T1000 (cell line): ENCODE data around the gene LRRC49.
"Not testable (repeated sequence)": the region's sequence is repeated elsewhere in the genome, so short reads cannot be mapped to it uniquely, and the experiment has no call there.

Experiments used
- DNase-seq: peaks from one replicate; lab custom pipeline; 2025; ENCODE audit warnings: mixed read lengths; lab: John Stamatoyannopoulos, UW

LRRC49 gene

DNA sequence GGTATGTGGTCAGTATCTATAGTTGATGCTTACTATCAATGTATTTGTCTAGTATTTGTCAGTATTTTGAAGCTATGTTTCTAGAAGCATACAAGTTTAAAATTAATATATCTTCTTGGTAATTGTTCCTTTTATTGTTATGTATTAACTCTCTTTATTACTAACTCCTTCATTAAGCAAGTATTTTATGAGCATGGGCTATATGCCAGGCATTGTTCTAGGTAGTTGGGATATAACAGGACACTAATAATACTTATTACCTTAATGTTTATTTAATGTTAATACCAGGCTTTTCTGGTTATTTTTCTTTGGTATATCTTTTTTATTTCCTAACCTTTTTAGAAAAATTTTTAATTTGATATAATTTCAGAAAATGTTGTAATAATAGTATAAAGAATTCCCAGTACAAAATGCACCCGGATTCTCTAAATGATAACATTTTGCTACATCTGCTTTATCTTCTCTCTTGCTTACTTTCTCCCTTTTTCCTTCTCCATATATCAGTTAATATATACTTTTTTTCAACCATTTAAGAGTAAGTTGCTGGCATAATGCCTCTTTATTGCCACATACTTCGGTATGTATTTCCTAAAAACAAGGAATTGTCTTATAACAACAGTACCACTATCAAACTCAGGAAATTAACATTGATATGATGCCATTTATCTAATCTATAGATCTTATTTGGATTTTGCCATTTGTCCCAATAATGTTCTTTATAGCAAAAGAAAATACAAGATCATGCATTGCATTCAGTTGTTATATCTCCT lies 30.9 kb downstream of the LRRC49 start:
- DNase-seq: no peak

DNA sequence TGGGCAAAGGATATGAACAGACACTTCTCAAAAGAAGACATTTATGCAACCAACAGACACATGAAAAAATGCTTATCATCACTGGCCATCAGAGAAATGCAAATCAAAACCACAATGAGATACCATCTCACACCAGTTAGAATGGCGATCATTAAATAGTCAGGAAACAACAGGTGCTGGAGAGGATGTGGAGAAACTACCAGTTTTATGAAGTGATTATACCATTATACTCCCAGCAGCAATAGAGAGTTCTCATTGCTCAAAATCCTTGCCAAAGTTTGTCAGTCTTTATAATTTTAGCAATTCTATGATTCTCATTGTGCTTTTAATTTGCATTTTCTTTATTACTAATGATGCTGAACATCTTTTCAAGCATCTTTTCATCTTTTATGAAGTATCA lies 34.3 kb downstream of the LRRC49 start:
- not testable (repeated sequence) for DNase-seq

DNA sequence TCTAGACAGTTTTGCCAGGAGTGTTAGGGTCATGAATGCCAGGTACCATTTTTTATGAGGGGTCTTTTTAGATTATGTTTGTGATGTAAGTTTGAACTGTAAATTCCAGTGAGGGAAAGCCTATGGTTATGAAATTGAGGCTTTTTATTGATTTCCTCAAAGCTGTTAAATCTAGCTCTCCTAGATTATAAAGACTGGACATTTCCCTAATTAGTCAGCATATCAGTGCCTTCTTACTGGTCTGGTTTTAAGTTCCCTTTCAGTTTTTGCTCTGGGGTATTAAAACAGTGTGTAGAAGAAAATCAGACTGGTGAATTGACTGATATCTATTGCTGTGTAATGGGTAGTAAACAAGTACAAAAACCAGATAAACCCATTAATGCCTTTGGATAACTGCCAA lies 39.2 kb downstream of the LRRC49 start:
- no peak for DNase-seq

DNA sequence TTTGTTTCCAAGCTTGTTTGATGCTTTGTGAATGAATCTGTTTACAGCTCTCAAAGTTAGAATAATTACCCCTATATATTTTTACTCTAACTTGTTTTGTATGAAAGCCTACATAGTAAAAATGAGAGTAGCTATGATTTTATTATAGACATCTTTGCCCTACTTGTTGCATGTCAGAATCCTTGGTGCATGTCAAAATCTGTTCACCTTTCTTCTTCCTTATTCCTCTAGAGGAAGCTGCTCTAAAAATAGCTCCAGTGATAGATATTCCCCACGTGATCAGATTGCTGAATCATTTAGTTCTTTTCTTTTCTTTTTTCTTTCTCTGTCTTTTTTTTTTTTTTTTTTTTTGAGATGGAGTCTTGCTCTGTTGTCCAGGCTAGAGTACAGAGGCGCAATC lies 39.8 kb downstream of the LRRC49 start:
- no peak for DNase-seq

DNA sequence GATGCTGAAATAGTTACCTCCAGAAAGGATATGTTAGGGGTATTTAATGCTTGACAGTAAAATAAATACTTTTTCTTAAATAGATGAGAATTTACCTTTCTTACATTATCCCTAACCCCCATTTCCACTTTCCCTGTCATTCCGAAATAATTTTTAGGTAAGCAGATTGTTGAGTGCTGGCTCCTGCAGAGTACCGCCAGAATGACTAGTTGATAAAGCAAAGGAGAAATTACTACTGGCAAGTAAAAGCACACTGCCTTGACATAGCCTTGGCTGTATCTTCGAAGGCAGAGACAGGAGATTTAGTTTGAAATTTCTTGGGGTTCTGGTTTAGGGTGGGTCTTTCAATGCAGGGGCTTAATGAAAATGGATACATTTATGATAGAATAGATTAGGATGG lies 40.8 kb downstream of the LRRC49 start:
- no peak for DNase-seq

DNA sequence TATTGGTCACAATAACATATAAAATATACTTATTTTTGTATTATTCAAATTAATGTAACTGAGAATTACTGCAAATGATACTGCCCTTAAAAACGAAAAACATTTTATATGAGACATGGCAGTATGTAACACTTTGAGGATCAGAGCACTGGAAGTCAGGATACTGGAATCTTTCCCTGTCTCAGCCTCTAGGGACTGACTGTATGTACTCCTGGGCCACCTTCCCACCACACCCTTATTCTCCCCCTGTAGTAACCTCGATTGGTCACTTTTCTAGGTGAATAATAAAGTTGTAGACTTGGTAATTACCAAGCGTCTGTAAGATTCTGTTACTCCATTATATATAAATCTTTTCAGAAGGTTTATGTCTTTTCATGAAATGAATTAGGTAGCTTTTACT lies 43.0 kb downstream of the LRRC49 start:
- DNase-seq: no peak

DNA sequence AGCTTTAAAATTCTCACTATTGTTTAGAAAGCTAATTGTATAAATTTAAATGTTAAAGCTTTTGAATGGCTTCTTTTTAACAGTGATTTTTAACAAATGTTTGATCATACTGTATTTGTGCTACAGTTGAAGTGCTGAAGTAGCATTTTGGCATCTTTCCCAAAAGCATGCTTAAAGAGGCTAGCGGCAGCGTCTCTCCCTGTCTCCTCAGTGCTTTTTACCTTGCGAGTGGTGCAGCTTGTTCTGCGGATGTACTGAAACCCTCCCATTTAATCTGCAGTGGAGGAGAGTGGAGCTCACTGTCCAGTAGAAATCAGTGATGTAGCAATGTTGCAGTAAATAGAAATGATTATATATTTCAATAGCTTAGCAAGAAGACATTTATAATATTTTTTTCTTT lies 43.7 kb downstream of the LRRC49 start:
- no peak for DNase-seq

DNA sequence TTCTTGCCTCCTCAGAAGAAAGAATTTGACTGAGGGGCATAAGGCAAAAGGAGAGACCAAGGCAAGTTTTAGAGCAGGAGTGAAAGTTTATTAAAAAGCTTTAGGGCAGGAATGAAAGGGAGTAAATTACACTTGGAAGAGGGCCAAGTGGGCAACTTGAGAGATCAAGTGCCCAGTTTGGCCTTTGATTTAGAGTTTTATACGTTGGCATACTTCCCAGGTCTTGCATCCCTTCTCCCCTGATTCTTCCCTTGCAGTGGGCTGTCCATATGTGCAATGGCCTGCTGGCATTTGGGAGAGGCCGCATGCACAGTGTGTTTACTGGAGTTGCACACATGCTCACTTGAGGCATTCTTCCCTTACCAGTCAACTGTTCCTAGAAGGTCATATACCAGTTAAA lies 50.7 kb downstream of the LRRC49 start:
- not testable (repeated sequence) for DNase-seq

DNA sequence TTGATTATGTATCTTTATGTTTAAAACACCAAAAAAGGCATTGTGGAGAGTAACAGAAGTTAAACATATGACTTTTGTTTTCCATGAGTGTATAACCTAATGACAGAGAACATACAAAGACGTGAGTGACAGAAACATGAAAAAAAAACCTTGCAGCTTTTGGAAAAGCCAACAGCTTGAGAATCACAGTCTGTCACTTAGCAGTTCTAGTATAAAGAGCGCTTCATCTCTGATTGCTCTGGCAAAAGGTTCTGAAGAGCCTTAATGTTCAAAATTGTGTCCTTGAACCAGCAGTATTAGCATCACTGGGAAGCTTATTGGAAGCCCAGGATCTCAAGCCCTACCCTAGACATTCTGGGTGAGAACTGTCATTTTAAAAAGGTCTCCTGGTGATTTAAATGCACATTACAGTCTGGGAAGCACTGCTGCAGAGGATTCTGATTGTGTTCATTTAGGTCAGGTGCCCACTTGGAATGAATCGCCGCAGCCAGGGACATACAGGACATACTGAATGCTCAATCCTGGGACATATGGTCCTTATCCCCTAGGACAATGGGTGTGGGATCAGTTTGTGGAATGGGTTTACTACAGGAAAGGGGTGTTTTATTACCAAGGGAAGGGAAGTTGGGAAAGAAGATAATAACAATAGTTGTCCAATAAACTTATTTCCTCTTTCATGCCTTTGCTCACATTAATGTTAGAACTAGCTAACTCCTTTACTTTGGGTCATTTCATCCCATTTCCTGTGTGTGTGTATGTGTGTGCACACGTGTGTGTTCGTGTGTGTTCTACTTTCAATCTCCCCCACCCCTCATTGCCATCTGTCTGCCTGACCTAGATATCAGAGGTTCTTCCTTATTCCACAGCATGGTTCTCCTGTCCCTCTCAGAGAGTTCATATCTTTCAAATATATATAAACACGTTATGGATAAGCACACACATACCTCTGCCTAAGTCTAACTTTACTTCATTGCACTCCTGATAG lies 55.0 kb downstream of the LRRC49 start:
- DNase-seq: no peak

DNA sequence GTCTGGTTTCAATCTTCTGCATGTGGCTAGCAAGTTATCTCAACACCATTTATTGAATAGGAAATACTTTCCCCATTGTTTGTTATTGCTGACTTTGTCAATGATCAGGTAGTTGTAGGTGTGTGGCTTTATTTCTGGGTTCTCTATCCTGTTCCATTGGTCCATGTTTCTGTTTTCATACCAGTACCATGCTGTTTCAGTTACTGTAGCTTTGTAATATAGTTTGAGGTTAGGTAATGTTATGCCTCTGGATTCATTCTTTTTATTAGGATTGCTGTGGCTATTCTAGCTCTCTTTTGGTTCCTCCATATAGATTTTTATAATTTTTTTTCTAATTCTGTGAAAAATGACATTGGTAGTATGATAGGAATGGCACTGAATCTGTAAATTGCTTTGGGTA lies 58.3 kb downstream of the LRRC49 start:
- no peak for DNase-seq

DNA sequence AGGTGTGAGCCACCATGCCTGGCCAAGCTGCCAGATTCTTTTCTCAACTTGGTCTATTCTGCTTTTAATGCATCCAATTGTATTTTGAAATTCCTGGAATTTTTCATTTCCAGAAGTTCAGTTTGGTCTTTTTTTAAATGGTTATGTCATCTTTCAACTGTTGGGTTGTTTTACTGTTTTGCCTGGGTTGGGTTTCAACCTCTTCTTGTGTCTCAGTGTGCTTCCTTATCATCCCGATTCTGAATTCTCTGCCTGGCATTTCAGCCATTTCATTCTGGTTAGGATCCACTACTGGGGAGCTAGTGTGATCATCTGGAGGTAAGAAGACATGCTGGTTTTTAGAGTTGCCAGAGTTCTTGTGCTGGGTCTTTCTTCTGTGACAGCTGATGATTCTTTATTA lies 61.5 kb downstream of the LRRC49 start:
- DNase-seq: no peak

DNA sequence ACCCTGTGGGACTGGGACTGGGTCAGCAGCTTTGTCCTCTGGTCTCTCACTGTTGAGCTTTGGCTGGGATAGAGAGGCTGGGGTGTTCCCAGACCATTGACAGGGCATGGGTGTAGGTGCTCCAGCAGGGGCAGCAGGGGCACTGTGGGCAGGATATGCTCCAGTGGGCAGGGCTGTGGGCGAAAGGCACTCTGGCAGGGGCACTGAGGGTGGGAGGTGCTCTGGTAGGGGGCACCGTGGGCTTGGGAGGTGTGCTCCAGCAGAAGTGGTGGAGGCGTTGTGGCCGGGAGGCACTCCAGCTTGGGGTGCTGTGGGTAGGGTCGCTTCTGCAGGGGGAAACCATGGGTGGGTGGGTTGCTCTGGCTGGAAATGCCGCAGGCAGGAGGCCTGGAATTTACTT lies 62.1 kb downstream of the LRRC49 start:
- no peak for DNase-seq

DNA sequence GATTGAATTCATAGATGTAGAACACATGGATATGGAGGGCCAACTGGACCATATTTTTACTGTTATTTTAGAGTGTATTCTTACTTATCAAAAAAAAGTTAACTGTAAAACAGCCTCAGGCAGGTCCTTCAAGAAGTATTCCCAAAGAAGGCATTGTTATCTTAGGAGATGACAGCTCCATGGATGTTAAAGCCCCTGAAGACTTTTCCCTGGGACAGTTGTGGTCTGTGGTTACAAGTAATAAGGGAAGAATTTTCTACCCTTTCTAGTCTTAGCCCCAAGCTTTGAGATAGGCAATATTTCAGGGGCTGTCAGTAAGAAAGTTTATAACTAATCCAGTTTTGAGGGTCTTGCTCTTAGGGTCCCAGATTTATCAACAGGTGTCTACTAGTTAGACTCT lies 62.5 kb downstream of the LRRC49 start:
- DNase-seq: no peak

DNA sequence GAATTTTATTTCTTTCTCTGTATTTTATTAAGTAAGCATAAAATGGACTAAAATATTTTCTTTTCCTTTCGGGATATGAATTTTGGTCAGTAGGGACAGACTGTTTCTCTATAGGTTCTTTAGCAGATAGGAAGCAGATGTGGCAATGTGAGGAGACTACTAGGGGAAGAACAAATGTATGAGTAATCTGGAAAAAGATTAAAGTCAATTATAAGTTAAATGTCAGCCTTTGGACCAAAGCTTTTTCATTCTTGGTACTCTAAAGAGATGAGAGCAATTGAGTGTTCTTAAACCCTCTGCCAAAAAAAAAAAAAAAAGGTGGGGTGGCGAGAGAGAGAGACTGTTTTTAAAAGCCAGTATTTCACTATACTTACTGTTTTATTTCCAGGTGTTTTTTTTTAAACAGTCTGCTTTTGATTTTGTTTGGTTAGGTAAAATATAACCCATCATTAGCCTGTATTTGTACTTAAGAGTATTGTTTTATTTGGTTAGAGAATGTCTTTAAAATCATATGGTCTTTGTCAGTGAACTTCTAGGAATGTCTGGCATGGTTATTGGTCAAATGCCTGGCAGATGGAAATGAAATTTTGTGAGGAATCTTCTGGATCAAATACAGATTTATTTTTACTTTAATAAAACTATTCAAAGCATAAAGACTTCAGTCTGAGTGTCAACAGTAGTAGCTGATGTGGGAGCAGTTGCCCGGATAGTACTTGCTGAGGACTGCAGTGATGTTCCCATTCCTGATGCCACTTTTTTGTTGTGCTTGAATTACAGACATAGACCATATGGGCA lies 63.8 kb downstream of the LRRC49 start:
- DNase-seq: no peak

DNA sequence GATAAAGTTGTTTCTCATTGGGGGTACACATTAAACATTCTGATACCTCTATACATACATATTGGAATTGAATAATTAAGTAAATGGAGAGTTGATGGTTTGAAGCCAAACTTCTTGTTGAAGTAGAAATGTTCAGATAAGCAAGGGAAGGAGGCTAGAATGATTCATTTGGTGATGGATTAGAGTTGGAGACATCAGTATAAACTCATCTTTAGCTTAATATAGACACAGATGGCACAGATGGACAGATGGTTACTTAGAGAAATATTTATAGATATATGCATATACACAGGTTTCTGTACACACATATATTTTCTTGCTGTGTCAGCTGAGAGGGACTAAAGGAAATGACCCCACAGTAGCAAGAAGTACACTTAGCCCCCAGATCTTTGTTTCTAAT lies 69.5 kb downstream of the LRRC49 start:
- DNase-seq: no peak

DNA sequence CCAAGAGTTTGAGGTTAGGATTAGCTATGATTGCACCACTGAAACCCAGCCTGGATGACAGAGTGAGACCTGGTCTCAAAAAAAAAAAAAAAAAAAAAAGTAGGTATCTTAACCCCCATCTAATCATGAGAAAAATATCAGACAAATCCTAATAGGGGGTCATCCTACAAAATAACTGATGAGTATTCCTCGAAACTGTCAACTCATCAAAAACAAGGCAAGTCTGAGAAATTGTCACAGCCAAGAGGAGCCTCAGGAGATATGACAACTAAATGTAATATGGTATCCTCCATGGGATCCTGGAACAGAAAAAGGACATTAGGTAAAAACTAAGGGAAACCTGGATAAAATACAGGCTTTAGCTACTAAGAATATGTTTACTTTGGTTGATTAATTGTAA lies 70.6 kb downstream of the LRRC49 start:
- DNase-seq: no peak

DNA sequence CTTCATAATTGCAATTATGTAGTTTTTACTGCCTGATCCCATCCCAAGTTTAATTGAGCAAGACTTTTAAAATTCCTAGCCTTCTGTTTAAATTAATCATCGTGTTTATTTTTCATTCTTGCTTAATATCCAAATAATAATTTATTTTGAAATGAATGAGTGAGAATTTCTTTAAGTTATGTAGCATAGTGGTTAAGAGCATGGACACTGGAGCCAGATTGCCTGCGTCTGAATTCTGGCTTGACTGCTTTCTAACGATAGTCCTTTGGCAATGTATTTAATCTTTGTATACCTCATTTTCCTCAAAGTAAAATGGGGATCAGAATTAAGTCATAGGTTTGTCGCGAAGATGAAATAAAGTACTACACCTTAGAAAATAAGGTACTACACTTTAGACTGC lies 71.4 kb downstream of the LRRC49 start:
- no peak for DNase-seq

DNA sequence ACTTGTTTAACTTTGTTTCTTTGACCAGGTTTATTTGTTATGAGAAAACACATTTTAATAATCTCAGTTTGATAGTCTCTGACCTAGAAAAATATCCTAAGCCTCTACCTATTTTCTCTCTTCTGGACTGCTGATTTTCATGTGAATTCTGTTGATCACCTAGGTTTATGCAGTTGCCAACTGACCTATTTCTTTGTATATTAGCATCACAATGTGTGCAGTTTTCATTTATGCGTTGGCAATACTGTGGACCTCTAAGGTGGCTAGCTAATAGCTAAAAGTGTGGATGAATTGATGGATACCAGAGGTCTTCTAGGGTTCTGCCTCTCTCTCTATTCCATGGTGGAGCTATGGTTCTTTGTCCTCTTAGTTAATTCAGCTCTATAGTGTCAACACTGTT lies 72.1 kb downstream of the LRRC49 start:
- DNase-seq: no peak

DNA sequence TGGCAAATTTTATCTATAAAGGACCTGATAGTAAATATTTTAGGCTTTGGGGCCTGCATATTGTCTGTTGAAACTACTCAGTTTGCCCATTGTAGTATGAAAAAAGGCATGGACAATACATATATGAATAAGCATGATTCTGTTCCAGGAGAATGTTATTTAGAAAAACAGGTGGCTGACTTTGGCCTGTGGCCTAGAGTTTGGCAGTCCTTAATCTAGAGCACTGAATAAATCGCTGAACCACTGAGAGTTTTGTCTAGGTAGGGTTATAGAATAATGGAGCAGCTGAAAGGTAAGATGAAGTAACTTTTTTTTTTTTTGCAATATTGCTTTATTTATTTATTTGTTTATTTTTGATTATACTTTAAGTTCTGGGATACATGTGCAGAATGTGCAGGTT lies 75.0 kb downstream of the LRRC49 start:
- DNase-seq: no peak

DNA sequence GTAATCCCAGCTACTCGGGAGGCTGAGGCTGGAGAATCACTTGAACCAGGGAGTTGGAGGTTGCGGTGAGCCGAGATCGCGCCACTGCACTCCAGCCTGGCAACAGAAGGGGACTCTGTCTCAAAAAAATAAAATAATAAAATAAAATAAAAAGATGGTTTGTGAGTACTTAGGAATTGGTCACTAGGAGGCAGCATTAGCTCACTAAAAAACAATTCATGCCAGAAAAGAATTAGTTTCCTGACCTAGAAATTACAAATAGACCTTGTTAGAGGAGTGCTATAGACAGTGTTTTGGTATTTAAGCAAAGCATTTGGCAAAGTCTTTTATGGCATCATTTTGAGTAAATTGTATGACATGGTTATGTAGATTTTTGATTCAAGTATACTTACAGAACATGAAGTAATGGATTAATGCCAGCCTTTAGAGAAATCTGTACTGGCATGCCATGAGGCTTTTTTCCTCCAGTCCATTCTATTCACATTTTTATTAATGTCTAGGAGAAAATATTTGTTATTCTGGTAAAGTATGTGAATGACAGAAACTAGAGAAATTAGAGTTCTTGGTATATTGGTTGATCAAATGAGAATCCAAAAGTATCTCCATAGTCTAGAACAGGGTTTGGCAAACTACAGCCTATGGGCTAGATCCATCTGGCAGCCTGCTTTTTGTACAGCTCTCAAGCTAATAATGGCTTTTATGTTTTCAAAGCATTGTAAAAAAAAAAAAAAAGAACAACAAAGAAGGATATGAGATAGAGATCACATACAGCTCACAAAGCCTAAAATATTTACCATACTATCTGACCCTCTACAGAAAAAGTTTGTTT lies 81.6 kb downstream of the LRRC49 start:
- no peak for DNase-seq

DNA sequence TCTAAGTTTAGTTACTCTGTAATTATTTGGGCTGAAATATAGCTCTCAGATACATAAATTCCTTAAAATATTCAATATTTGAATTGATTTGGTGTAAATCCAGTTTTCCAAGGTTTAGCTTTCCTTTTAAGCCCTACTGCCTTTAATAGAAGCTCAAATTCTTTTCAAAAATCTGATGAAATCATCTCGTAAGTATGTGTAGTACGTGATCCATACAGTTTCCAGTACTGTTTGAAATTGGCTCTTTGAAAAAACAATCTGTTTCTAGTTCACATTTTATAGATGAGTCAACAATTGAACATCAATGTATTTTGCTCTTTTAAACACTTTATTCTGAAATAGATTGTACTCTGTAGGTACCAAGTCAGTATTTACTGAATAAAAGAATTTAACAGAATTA lies 84.2 kb downstream of the LRRC49 start:
- no peak for DNase-seq
